SH-SY5Y (cell line): ENCODE results near the gene CAPN5.

Source experiments
- GATA2 ChIP-seq: IDR thresholded peaks from 2 replicates; pipeline ENCODE4 v1.6.1; 2011; ENCODE audit warnings: mild to moderate bottlenecking, low read depth, low read length
- GATA3 ChIP-seq: IDR thresholded peaks from 2 replicates; pipeline ENCODE4 v1.6.1; 2011; ENCODE audit warnings: low read depth, mild to moderate bottlenecking, low read length, moderate library complexity

DNA sequence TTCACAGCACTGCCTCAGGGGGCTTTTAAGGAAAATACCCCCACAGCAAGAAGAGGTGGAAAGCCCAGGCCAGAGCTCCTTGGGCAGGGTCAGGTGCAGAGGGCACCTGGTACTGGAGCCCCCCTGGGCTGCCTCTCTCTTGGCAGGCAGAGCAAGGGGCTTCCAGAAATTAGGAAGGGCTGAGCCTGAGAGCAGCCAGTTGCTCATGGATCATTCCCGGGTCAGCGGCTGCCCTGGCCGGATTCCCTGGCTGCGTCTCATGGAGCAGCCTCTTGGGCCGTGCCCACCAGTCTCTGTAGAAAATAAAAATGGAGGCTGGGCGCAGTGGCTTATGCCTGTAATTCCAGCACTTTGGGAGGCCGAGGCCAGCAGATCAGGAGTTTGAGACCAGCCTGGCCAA is 25.6 kb downstream of the CAPN5 start:
- TF ChIP-seq GATA2 (no peak), GATA3 (no peak)
